Upper lobe of right lung (tissue), 1 donor: Measurements from ENCODE around the gene HNRNPH2. TPM values are rescaled to one million over a fixed set of nuclear protein-coding genes. Genes with fewer than 3 reads are reported as not detected.

ENCODE experiments used
- ATAC-seq: fragments of 200-7000 bp; cut with Tn5 transposase; one replicate; pipeline ENCODE4 v1.9.1; 2020; ENCODE audit warnings: mild to moderate bottlenecking, moderate library complexity
- DNase-seq: peaks from one replicate; pipeline ENCODE4 v3.0.0-alpha.2; 2020
- H3K27ac ChIP-seq: fragments of 200-600 bp; one replicate; pipeline ENCODE4 v1.8.0; 2022
- H3K27me3 ChIP-seq: fragments of 200-600 bp; one replicate; pipeline ENCODE4 v1.8.0; 2022; ENCODE audit warnings: mild to moderate bottlenecking
- H3K36me3 ChIP-seq: fragments of 200-600 bp; one replicate; pipeline ENCODE4 v1.8.0; 2022
- H3K4me1 ChIP-seq: fragments of 200-600 bp; one replicate; pipeline ENCODE4 v1.8.0; 2022
- H3K4me3 ChIP-seq: fragments of 200-600 bp; one replicate; pipeline ENCODE4 v1.8.0; 2022; ENCODE audit warnings: mild to moderate bottlenecking
- H3K9me3 ChIP-seq: fragments of 200-600 bp; one replicate; pipeline ENCODE4 v1.8.0; 2022
- CTCF ChIP-seq: fragments of 200-600 bp; IDR thresholded peaks from one replicate; pipeline ENCODE4 v1.8.0; 2022; ENCODE audit warnings: antibody characterized with exemption
- intact Hi-C: fragments of 100-400 bp; cut with DNase I; formaldehyde crosslinking; loops from one replicate; pipeline ENCODE4 v1.11.0; 2022
- total RNA-seq: library from RNA; stranded (reverse); fragmentation: NEBNext Ultra II Directional; extraction: Animal tissue kit (Norgen Biotek cat#: 25700); gene quantifications from one replicate; pipeline ENCODE4 v1.2.1, GENCODE V29; 2021
- donor health status: DM: no; HTN: yes; CAD: no; lungs with severe emphysema.

Gene HNRNPH2
- total RNA-seq, 1 donor from 2014 or later, result 67.1 TPM

- ATAC-seq (peak; percentile 31), DNase-seq (no peak)
- Histone ChIP-seq H3K27ac (peak overlapping the region; percentile 11), H3K36me3 (no peaks in the 10 kb centered on the region), H3K4me1 (no peaks in the 10 kb centered on the region), H3K27me3 (no peaks in the 10 kb centered on the region), H3K4me3 (no peak overlapping the region), H3K9me3 (no peaks in the 10 kb centered on the region)
- intact Hi-C loops, result no loop called here
- TF ChIP-seq CTCF, result no peak
These were observed 34.1 kb downstream of the HNRNPH2 start for GRCh38 chrX:101442085-101442484.

GRCh38 chrX:101449279-101449678, 41.3 kb downstream of the HNRNPH2 start:
- no peaks in the 10 kb centered on the region for H3K9me3 ChIP-seq

GRCh38 chrX:101450085-101450484, 42.1 kb downstream of the HNRNPH2 start:
- DNase-seq, result no peak
- H3K4me3 ChIP-seq, result no peak overlapping the region
- H3K27me3 ChIP-seq, result no peaks in the 10 kb centered on the region
- no peaks in the 10 kb centered on the region for H3K9me3 ChIP-seq
- no peak overlapping the region for H3K27ac ChIP-seq
- H3K4me1 ChIP-seq, result peaks cover 6% of the 10 kb centered on the region
- TF ChIP-seq CTCF, result no peak
- intact Hi-C loops, result no loop called here
- H3K36me3 ChIP-seq, result no peaks in the 10 kb centered on the region
- ATAC-seq, result no peak

More at GRCh38 chrX:101449279-101449678, 41.3 kb downstream of the HNRNPH2 start:
- no peak for ATAC-seq
- Histone ChIP-seq H3K36me3 (no peaks in the 10 kb centered on the region), H3K4me3 (no peak overlapping the region), H3K27me3 (no peaks in the 10 kb centered on the region), H3K27ac (no peak overlapping the region), H3K4me1 (peaks cover 6% of the 10 kb centered on the region)
- no peak for TF ChIP-seq CTCF
- intact Hi-C loops, result no loop called here
- no peak for DNase-seq

GRCh38 chrX:101450961-101451360, 42.9 kb downstream of the HNRNPH2 start:
- ATAC-seq (peak; percentile 82), DNase-seq (peak; percentile 65)
- TF ChIP-seq CTCF, result no peak
- peaks cover 6% of the 10 kb centered on the region for H3K4me1 ChIP-seq
- no peaks in the 10 kb centered on the region for H3K27me3 ChIP-seq
- H3K4me3 ChIP-seq, result no peak overlapping the region
- H3K27ac ChIP-seq, result no peak overlapping the region
- H3K36me3 ChIP-seq, result no peaks in the 10 kb centered on the region
- no peaks in the 10 kb centered on the region for H3K9me3 ChIP-seq
- intact Hi-C loops, result no loop called here

- intact Hi-C loops, result no loop called here
- H3K27ac ChIP-seq, result no peak overlapping the region
- no peaks in the 10 kb centered on the region for H3K9me3 ChIP-seq
- DNase-seq (no peak), ATAC-seq (no peak)
- H3K36me3 ChIP-seq, result no peaks in the 10 kb centered on the region
- no peaks in the 10 kb centered on the region for H3K27me3 ChIP-seq
- no peak for TF ChIP-seq CTCF
- peaks cover 6% of the 10 kb centered on the region for H3K4me1 ChIP-seq
- no peak overlapping the region for H3K4me3 ChIP-seq
These were observed 44.0 kb downstream of the HNRNPH2 start for GRCh38 chrX:101452056-101452455.

GRCh38 chrX:101460669-101461068, 52.6 kb downstream of the HNRNPH2 start:
- H3K9me3 ChIP-seq, result no peaks in the 10 kb centered on the region
- DNase-seq, result no peak
- H3K36me3 ChIP-seq, result no peaks in the 10 kb centered on the region
- H3K4me1 ChIP-seq, result no peaks in the 10 kb centered on the region
- no peak for ATAC-seq
- no peak for TF ChIP-seq CTCF
- H3K4me3 ChIP-seq, result no peak overlapping the region
- no peak overlapping the region for H3K27ac ChIP-seq
- intact Hi-C loops, result no loop called here
- no peaks in the 10 kb centered on the region for H3K27me3 ChIP-seq
